Measurements from ENCODE around the gene PRG3.

- TF ChIP-seq CTCF (IDR thresholded peaks at IDR 0.05; ENCODE audit: insufficient read depth, low read length, poor library complexity, severe bottlenecking) (no peak), EZH2phosphoT487 (conservative IDR thresholded peaks at IDR 0.05; ENCODE audit: low read length) (no peak)
These were observed 22.8 kb upstream of the PRG3 start for GRCh38 chr11:57403802-57404147.
